Astrocyte (in vitro differentiated cells and primary cell): Measurements from ENCODE around the gene COL27A1.

Experiments used
- CTCF ChIP-seq: IDR thresholded peaks from 2 replicates; pipeline ENCODE4 v1.5.1; 2011; ENCODE audit warnings: low read depth, mild to moderate bottlenecking, inconsistent platforms, low read length, moderate library complexity; ENCODE audit not compliant: insufficient read depth
- EZH2 ChIP-seq: IDR thresholded peaks from 2 replicates; pipeline ENCODE4 v1.6.1; 2012; ENCODE audit warnings: mild to moderate bottlenecking, low read length, inconsistent platforms; ENCODE audit not compliant: insufficient read depth

GRCh38 chr9:114247077-114247476 lies 91.7 kb downstream of the COL27A1 start:
- TF ChIP-seq CTCF = no peak
- TF ChIP-seq EZH2 = no peak
